UCSD-AML1 (cell line): Measurements from ENCODE around the gene NOS1.
A peak's percentile ranks its signal among the peaks of the same experiment; 100 is the strongest.
"Not testable (repeated sequence)": the region's sequence is repeated elsewhere in the genome, so short reads cannot be mapped to it uniquely, and the experiment has no call there.

ENCODE experiments used
- DNase-seq: peaks from one replicate; lab custom pipeline; 2025; ENCODE audit not compliant: unreplicated experiment; lab: John Stamatoyannopoulos, UW

Gene NOS1

DNA sequence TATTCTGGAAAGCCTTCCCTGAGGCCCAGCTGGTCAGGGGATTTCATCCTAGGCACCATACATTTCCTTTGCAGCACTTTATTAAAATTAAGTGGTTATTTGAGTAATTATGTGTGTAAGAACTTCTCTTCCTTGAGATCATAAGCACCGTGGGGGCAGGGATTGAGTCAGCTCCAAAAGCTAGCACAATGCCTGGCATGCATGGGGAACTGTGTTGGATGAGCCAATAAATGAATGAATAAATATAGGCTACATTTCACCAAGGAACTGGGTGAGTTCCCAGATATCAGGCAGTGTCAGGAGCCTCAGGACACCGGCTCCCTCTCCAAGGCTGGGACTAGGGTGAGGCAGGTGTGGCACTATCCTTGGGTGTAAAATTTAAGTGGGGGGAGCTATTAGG is 88.3 kb downstream of the NOS1 start:
- no peak for DNase-seq

DNA sequence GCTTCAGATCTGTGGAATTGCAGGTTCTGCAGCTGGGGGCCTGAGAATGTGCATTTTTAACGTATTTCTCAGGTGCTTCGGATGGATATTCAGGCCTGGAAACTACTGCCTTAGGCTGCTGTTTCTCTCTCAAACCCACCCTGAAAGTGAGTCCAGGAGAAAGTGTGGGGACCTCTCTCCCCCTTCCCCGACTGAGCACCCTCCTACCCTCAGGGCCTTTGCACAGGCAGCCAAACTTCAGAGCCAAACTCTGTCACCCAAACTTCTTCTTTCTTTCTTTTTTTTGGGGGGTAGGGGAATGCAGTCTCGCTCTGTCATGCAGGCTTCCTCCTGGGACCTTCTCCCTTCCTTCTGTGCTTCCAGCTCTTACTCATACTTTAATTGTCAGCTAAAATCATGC is 88.7 kb downstream of the NOS1 start:
- no peak for DNase-seq

DNA sequence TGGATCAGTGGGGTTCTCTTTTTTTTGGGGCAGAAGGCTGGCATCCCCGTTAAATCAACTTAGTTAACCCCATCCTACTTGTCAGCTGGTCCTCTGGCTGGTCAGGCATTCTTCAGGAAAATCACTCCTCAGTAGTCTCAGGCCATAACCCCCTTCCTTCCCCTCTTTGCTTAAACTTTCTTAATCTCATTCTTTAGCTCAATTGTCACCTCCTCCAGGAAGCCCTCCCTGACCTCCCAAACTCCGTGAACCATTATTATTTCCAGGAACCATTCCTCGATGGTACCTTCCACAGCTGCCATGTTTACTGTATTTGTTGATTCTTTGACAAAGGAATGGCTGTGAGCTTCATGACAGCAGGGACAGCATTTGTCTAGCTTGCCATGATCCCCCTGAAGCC is 98.7 kb downstream of the NOS1 start:
- DNase-seq = no peak

DNA sequence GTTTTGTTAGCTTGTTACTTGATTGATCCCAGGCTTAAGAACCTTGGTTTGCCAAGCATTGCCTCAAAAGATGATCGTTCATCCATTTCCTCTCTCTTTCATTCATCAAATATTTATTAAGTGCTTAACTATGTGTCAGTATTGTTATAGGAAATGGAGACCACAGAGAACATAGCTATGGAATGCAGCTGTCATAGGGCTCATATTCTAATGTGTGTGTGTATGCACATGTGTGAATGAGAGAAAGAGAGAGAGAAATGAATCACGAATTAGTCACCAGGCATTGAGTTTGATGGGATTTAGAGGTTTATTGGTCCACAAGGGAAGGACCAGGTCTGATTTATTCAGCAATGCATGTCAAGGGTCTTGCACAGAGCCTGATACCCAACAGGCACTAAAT is 100.2 kb downstream of the NOS1 start:
- DNase-seq = no peak

DNA sequence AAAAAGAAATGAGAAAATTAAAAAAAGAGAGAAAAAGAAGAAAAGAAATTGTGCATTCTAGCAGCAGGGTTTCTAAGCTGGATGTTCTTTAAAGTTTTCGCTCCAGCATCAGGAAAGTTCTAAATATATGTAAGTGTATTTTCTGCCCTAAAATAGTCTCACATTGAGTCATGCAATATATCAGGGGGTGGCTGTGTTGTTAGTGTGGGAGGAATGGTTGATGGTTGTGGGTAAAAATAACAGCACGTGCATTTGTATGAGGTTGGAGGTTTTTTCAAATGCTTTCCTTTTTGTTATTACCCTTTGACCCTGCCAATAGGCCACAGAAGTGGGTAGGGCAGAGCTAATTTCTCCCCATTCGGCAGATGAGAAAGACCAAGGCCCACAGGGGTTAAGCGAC is 106.0 kb downstream of the NOS1 start:
- DNase-seq = no peak

DNA sequence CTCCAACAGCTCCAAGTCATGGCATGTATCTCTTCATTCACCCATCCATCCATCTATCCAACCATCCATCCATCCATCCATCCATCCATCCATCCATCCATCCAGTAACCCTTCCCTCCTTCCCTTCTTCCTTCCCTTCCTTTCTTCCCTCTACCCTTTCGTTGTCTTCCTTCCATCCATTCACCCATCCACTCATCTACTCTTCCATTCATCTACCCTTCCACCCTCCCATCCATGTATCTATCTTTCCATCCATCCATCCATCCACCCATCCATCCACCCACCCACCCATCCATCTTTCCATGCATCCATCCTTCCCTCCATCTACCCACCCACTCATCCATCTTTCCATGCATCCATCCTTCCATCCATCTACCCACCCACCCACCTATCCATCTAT is 117.9 kb downstream of the NOS1 start:
- no peak for DNase-seq

DNA sequence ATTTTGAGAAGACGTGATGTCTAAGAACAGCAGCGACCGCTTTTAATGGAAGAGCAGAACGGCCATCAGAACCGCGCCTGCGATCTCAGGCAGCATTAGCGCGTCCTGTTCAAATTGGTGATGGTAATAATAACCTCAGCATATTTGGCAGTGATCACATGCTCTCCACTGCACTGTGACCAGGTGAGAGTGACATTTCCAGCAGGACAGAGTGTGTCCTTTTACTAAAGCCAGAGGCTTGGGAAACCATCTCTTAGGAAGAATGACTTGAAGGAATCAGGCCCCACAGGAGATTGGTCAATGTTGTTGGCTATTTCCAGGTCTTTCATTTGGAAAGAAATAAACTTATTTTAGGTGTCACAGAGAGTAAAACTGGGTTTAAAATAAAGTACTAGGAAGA is 119.7 kb downstream of the NOS1 start:
- DNase-seq = no peak

DNA sequence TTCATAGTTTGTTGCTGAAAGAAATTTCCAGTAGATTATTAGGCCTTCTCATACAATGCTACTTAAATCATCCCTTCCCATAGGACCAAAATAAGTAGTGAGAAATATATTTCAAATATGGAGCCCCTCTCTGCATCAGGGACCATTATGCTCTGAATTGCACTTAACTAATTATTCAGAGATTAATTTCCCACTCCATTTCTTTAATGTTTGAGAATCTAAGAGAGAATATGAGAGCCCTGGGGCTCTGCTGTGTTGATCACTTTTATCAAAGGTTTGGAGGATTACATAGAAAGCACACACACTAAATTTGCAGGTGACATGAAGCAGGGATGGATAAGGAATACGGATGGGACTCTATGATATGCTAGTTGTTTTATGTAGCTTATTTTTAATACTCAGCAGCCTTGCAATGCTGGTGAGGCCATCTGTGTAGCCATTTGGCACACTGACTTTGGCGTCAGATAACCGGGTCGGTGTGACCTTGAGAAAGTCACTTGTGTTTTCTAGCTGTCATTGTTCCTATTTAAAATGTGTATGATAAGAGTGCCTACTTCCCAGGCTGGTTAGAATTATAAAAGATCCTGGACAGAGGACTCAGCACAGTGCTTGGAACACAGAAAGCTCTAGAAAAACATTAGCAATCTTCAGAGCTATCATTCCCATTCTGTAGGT is 121.2 kb downstream of the NOS1 start:
- no peak for DNase-seq

DNA sequence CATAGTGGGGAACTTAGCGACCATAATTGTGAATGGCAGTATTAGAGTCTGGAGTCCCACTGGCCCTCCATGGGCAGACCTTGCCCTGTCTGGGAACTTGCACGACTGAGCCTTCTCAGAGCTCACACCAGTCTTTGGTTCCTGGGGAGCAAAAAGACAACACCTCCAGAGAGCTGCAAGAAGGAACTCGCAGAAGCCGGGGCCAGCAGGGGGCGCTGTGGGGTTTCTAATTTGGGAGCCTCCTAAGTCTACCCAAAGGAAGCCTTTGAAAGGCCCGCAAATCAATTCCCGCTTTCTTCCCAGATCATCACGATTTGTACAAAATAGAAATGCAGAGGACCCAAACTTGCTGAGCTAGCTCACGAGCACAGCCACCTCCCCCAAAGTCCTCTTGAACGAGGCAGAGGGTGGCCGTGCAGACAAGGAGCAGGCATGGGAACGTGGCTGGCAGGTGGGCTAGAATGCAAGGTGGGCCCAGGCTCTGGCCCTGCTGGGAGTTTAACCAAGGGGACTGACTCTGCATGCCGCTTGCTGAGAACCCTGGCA is 124.9 kb downstream of the NOS1 start:
- peak; percentile 74 for DNase-seq

DNA sequence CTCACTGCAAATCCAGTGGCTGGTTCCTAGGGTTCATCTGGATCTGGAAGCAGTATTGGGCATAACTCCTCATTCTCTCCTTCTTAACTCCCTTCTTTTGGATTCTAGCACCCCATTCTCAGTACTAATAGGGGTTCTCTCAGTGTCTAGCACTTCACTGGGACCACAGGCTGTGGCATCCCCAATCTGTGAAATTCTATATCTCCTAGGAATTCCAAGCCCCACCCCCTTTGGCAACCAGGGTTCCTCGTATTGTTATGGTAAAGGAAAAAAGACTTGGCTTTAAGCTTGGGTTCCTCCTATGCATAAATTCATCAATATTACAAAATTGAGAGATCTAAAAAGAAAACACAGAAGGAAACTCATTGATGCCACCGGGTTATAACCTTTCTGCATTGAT is 126.2 kb downstream of the NOS1 start:
- no peak for DNase-seq

DNA sequence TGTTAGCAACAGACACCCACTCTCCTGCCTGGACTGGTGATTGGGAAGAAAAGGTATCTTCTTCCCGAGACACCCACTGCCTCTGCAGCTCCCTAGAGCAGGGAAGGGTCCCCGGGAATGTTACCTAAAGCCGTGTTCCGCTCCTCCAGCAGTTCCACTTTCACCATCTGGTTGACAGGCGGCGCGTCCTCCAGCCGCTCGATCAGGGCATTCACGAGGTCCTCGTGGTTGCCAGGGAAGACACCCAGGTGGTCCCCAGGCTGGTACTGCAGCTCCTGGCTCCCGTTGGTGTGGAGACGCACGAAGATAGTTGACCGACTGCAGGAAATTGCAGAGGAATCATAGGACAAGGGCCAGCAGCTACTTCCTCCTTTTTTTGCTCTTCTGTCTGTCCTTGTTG is 127.0 kb downstream of the NOS1 start:
- no peak for DNase-seq

DNA sequence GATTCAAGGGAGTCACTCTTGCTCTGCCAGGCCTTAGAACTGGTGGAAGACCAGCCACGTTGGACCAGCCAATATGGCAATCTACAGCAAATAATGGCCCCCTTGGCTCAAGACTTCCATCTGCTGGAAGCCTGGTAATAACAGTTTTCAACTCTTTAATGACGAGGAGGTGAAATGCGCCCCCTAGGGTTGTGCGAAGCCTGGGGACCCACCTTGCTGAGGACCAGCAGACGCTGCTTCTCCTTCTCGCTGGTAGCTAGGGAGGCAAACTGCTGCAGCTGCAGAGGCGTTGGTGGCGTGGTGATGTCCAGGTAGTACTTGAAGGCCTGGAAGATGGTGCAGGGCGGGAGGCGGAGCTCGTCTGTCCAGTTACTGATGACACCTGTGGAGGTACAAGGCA is 129.7 kb downstream of the NOS1 start:
- no peak for DNase-seq

DNA sequence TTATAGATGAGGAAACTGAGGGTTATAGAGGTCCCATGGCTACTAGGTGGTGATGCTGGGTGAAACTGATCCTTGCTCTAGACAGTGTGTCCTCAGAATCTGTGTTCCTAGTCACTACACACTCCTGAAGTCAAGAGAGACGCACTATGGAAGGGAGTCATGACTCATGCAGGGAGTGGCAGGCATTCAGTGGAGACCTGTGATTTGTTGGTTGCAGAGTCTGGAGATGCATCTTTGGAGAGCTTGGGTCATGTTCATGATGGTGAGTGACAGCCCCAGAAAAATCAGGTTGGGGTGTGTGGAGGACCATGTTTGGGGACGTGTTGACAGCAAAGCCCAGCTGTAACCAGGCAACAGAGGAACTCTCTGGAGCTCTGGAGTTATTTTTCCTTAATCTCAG is 133.2 kb downstream of the NOS1 start:
- no peak for DNase-seq

DNA sequence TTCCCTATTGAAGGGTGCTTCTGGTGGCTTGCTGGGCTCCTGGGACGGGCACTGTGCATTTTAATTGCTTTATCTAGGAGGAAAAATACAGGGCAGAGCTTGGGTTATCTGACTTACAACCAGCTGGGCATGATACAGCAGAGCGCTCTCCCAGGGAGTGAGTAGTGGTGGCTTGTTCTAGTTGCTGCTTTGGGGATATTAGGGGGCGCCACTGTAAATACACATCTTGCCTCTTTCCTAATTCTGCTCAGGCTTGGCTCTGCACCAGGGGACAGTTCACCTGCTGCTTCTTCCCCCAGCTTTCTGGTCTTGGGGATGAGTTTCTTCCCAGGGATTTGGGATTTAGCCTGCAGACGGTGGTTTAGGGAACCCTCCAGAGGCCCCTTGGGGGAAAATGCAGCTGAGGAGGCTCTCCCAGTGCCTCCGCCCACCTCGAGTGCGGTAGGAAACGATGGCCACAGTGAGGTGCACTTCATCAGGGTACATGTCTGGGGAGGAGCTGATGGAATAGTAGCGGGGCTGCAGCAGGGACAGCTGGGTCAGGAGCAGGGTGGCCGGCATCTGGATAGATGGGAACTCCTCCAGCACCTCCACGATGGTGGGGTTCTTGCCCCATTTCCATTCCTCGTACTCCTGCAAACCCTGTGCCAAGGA is 134.3 kb downstream of the NOS1 start:
- DNase-seq = no peak

DNA sequence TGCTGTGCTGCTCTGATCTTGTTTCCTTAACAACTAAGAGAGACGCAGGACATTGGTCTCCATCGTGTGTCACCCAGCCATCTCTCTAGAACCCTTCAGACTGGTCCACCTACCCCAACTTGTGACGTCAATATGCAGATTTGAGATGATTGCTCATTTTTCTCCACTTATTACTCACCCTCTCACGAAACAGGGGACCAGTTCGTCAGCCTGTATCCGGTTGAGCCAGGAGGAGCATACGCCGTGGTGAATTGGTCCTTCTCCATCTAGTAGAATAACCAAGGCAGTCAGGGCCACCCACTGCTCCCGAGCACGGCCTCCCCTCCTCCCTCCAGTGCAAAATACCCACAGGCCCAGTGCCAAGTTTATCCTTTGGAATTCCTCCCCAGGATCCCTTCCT is 134.9 kb downstream of the NOS1 start:
- DNase-seq = no peak

DNA sequence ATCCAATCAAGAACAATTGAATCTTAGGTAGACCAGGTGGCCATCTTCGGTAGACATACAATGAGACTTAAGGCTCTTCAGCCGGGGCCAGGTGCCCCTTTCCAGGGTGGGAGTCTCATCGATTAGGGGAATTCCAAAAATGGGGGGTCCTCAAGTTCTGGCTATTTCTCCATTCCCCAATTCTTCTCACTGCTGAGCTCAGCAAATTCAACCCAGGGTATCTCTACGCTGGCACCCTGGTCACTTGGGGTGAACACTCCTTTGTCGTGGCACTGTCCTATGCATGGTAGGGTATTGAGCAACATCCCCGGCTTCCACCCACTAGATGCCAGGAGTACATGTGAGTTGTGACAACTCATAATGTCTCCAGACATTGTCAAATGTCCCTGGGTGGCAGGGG is 136.2 kb downstream of the NOS1 start:
- DNase-seq = no peak

DNA sequence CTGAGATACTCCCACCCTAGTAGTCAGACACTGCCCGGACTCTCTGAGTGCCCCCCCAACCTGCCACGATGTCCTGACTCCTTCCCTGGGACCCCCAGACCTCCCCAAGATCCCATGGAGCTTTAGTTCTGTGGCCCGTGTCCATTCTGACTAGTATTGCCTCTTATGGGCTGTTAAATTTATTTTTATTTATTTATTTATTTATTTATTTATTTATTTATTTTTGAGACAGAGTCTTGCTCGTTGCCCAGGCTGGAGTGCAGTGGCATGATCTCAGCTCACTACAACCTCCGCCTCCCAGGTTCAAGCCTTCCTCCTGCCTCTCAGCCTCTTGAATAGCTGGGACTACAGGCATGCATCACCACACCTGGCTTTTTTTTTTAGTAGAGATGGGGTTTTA is 140.5 kb downstream of the NOS1 start:
- DNase-seq = not testable (repeated sequence)

DNA sequence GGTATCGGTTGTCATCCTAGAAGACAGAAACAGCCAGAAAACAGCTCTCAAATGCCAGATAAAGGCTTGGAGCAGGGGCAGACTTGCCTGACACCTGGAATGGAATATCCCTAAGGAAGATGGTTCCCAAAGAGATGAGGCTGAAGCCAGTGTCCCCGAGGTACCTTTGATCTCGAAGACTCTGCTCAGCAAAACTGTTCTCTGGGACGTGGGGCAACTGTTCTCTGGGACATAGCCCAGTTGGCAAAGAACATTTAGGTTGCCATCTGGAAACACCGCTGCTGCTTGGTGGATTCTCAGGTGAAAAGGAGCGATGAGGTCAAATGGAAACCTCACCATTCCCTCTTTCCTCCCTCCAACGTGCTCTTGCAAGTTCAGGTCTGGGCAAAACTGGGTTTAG is 143.3 kb downstream of the NOS1 start:
- DNase-seq = no peak

DNA sequence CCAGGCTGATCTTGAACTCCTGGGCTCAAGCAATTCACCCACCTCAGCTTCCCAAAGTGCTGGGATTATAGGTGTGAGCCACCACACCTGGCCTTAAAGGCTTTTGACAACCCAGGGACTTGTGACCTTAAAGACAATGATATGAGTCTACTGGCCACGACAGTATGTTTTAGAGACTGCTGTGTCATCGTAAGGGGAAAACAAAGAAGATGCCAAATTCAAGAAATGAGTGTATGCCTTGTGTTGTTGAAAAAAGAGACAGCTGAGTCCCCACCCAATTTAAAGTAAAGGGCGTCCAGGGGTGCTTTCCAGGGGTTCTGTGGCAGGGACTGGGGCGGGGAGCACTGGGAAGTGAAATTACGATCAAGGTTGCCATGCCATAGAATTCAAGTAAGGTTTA is 144.7 kb downstream of the NOS1 start:
- DNase-seq = no peak

DNA sequence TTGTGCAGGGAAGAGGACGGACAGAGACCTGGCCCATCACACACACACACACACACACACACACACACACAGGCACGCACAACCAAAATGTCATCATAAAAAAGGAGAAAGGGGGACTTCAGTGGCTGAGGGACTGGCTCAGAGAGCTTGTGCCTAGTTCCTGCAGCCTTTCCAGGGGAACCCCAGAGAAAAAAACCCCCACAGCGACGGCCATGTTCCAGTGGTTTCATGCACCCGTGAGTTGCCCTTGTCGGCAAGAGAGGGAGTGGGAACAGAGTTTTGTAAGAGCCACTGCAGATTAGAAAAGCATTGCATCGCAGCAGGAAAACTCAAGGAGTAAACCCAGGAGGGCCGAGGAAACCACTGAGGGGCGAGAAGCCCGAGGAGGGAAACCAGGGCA is 146.6 kb downstream of the NOS1 start:
- DNase-seq = no peak

DNA sequence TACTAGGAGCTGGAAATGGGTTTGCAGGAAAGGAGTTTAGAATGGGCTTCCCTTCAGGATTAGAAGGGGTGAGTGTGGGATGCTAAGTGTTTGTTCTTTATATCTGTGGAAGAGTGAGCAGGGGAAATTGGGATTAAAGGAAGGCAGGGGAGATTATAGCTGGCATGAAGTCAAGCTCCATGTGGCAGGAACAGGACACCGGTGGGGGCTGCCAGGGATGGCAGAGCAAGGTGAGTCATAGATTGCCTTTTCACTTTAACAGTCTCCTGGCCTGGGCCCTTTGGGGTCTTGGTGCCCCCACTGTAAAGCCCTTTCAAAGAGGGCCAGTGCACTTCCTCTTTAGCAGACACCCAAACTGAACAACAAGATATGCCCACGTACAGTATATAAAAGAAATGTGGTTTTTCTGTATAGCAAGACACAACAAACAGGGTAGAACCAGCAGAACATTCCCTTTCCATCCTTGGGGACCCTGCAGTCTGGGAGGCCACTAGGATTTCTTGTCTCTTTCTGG is 148.1 kb downstream of the NOS1 start:
- DNase-seq = no peak

DNA sequence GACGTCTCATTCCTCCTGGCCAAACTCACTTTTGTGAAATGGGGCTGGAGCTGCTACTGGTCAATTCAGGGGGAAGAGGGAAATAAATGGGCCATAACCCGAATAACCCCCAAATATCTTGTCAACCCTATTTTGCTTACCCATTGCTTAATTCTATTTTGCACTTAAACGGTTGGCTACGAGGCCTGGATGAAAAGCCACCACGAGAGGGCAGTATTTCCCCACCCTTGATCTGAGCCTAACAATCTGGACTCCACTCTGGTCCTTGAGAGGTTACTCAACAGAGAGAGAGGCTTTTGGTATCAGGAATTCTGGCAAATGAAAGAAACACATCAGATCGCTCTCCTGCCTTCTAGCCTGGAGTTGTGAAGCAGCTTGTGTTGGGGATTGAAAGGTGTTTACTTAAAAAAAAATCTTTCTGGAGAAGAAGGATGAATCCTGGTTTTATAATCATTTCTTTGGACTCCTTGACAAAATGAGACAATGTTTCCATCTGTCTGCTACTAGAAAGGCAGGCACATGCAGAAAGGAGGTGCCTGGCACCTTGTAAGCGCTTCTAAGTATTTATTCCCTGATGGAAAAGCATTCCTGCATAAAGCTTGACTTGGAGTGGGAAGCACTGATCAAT is 148.7 kb downstream of the NOS1 start:
- DNase-seq = peak; percentile 49
